Activated T-cell treated with anti-CD3 and anti-CD28 coated beads, Interleukin-2, amount 50 U/mL, for 24 hours (primary cell): ENCODE results near the gene SLX9.
"Not testable (repeated sequence)": the region's sequence is repeated elsewhere in the genome, so short reads cannot be mapped to it uniquely, and the experiment has no call there.

Experiments
- DNase-seq: peaks from one replicate; pipeline ENCODE4 v3.0.0-alpha.2; 2020
- H3K27ac Mint-ChIP-seq: 2 replicates; pipeline ENCODE4 v1.8.0; 2020; ENCODE audit warnings: mild to moderate bottlenecking, mixed read lengths
- H3K27me3 Mint-ChIP-seq: 2 replicates; pipeline ENCODE4 v1.8.0; 2020; ENCODE audit warnings: mixed read lengths
- H3K36me3 Mint-ChIP-seq: 2 replicates; pipeline ENCODE4 v1.8.0; 2020; ENCODE audit warnings: low read depth, mixed read lengths
- H3K4me1 Mint-ChIP-seq: 2 replicates; pipeline ENCODE4 v1.8.0; 2020; ENCODE audit warnings: low read depth, mixed read lengths
- H3K4me3 Mint-ChIP-seq: 2 replicates; pipeline ENCODE4 v1.8.0; 2020; ENCODE audit warnings: mild to moderate bottlenecking, moderate library complexity, mixed read lengths
- H3K9me3 Mint-ChIP-seq: 2 replicates; pipeline ENCODE4 v1.8.0; 2020; ENCODE audit warnings: mixed read lengths

SLX9 gene

DNA sequence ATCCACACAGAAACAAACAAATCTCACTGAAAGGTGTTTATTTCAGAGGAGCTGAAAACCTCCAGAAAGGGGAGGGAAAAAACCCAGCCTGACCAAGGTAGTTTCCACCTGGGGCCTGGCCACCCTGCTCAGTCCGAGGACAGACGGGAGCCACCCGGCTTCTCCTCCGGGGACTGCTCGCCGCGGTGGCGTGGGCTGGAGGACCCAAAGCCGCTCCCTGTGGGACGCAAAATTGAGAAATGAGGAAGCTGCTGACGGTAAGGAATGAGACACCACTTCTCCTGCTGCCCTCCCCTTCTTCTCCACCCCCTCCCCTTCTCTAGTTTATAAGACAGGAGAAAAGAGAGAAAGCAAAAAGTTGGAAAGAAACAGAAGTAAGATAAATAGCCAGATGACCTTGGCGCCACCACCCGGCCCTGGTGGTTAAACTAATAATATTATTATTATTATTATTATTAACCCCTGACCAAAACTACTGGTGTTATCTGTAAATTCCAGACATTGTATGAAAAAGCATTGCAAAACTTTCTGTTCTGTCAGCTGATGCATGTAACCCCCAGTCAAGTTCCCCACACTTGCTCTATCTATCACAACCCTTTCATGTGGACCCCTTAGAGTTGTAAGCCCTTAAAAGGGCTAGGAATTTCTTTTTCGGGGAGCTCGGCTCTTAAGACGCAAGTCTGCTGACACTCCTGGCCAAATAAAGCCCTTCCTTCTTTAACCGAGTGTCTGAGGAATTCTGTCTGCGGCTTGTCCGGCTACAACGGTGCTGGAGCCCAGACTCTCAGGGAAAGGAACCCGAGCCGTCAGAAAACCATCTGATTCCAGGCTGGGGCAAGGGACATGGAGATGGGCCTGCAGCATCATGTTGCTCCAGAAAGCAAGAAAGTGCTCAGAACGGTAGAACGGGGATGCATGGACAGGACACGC is 31.6 kb upstream of the SLX9 start:
- Mint-ChIP-seq H3K27me3 (no peaks in the 10 kb centered on the region), H3K4me1 (peaks cover 63% of the 10 kb centered on the region), H3K27ac (peak overlapping the region; percentile 78), H3K9me3 (no peaks in the 10 kb centered on the region), H3K4me3 (no peak overlapping the region), H3K36me3 (peaks cover 70% of the 10 kb centered on the region)
- DNase-seq, result no peak

GRCh38 chr21:44908908-44909307 is 30.9 kb upstream of the SLX9 start:
- no peaks in the 10 kb centered on the region for H3K9me3 Mint-ChIP-seq
- no peak overlapping the region for H3K4me3 Mint-ChIP-seq
- no peak for DNase-seq
- peaks cover 68% of the 10 kb centered on the region for H3K4me1 Mint-ChIP-seq
- peak overlapping the region; percentile 78 for H3K27ac Mint-ChIP-seq
- H3K36me3 Mint-ChIP-seq, result peaks cover 63% of the 10 kb centered on the region
- H3K27me3 Mint-ChIP-seq, result no peaks in the 10 kb centered on the region

DNA sequence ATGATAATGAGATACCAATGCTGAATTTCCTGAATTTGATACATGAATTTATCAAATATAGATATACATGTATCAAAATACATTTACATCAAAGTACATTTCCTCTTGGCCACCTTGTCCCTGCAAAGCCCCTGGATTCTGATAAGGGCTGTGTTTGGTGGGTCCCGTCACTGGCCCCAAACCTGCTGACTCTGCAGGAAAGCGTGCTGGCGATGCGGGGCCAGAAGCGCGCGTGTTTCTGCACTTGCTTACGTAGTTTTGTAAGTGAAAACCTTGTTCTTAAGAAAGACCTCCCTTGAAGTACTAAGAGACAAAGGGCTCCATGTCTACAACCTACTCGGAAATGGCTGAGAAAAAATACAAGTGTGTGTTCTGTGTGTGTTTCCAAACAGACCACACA is 30.1 kb upstream of the SLX9 start:
- H3K36me3 Mint-ChIP-seq, result peaks cover 57% of the 10 kb centered on the region
- H3K9me3 Mint-ChIP-seq, result no peaks in the 10 kb centered on the region
- H3K4me1 Mint-ChIP-seq, result peaks cover 71% of the 10 kb centered on the region

DNA sequence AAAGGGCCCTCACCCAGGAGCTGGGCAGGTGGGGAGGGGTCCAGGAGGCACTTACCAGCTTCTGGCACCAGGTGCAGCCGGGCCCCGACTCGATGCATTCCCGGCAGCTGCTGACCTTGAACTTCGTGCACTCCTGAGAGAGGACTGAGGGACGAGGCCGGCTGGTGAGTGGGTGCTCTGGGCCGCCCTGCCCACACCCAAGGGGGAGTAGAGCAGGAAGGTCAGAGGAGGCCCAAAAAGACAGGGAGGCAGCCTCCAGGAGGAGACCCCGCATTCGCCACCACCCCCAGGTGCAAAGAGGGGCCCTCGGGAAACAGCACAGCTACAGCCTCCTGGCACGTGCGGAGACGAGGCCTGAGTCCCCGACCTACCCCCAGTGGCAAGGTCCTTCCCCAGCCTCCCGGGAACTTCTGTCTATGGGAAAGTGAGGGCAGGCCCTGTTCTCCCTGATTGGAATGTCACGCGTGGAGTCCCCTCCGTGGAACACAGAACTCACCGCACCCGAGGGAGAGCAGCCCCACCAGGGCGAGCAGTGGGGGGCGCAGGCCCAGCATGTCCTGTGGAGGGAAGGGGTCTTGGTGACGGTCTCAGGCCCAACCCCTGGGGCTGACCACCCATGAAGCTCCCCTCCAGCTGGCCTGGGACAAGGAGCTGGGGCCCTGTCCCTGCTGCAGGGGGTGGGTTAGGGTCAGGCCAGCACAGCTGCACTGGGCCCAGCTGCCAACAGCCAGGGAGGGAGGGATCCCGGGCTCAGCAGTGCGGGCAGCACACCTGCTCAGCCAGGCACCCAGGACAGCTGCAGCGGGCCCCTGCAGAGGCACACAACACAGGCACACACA is 29.4 kb upstream of the SLX9 start:
- H3K4me3 Mint-ChIP-seq, result no peak overlapping the region
- H3K36me3 Mint-ChIP-seq, result peaks cover 55% of the 10 kb centered on the region

More for the DNA sequence above, 30.1 kb upstream of the SLX9 start:
- no peaks in the 10 kb centered on the region for H3K27me3 Mint-ChIP-seq
- peak overlapping the region; percentile 78 for H3K27ac Mint-ChIP-seq
- DNase-seq, result no peak
- no peak overlapping the region for H3K4me3 Mint-ChIP-seq

GRCh38 chr21:44911068-44911383 is 28.8 kb upstream of the SLX9 start:
- no peaks in the 10 kb centered on the region for H3K27me3 Mint-ChIP-seq
- no peak for DNase-seq
- peaks cover 81% of the 10 kb centered on the region for H3K4me1 Mint-ChIP-seq
- H3K4me3 Mint-ChIP-seq, result peak overlapping the region; percentile 65
- H3K36me3 Mint-ChIP-seq, result peaks cover 53% of the 10 kb centered on the region
- peak overlapping the region; percentile 95 for H3K27ac Mint-ChIP-seq
- H3K9me3 Mint-ChIP-seq, result no peaks in the 10 kb centered on the region

More for the DNA sequence above, 29.4 kb upstream of the SLX9 start:
- no peak for DNase-seq
- Mint-ChIP-seq H3K4me1 (peaks cover 75% of the 10 kb centered on the region), H3K9me3 (no peaks in the 10 kb centered on the region), H3K27me3 (no peaks in the 10 kb centered on the region), H3K27ac (peak overlapping the region; percentile 95)

GRCh38 chr21:44911384-44912157 is 28.3 kb upstream of the SLX9 start:
- peak; percentile 79 for DNase-seq
- peak overlapping the region; percentile 65 for H3K4me3 Mint-ChIP-seq
- H3K4me1 Mint-ChIP-seq, result peaks cover 82% of the 10 kb centered on the region
- H3K9me3 Mint-ChIP-seq, result no peaks in the 10 kb centered on the region
- peak overlapping the region; percentile 95 for H3K27ac Mint-ChIP-seq
- H3K36me3 Mint-ChIP-seq, result peaks cover 51% of the 10 kb centered on the region
- no peaks in the 10 kb centered on the region for H3K27me3 Mint-ChIP-seq

- H3K4me3 Mint-ChIP-seq, result peak overlapping the region; percentile 65
- no peaks in the 10 kb centered on the region for H3K27me3 Mint-ChIP-seq
- peak overlapping the region; percentile 95 for H3K27ac Mint-ChIP-seq
Measured at GRCh38 chr21:44912158-44912473, 27.7 kb upstream of the SLX9 start.

GRCh38 chr21:44912506-44913412 is 27.1 kb upstream of the SLX9 start:
- not testable (repeated sequence) for H3K9me3 Mint-ChIP-seq, H3K27me3 Mint-ChIP-seq, DNase-seq
- peaks cover 52% of the 10 kb centered on the region for H3K36me3 Mint-ChIP-seq
- peaks cover 89% of the 10 kb centered on the region for H3K4me1 Mint-ChIP-seq
- H3K4me3 Mint-ChIP-seq, result peak overlapping the region; percentile 73
- H3K27ac Mint-ChIP-seq, result peak overlapping the region; percentile 95

More at GRCh38 chr21:44912158-44912473, 27.7 kb upstream of the SLX9 start:
- Mint-ChIP-seq H3K4me1 (peaks cover 85% of the 10 kb centered on the region), H3K36me3 (peaks cover 51% of the 10 kb centered on the region), H3K9me3 (no peaks in the 10 kb centered on the region)
- DNase-seq, result no peak

DNA sequence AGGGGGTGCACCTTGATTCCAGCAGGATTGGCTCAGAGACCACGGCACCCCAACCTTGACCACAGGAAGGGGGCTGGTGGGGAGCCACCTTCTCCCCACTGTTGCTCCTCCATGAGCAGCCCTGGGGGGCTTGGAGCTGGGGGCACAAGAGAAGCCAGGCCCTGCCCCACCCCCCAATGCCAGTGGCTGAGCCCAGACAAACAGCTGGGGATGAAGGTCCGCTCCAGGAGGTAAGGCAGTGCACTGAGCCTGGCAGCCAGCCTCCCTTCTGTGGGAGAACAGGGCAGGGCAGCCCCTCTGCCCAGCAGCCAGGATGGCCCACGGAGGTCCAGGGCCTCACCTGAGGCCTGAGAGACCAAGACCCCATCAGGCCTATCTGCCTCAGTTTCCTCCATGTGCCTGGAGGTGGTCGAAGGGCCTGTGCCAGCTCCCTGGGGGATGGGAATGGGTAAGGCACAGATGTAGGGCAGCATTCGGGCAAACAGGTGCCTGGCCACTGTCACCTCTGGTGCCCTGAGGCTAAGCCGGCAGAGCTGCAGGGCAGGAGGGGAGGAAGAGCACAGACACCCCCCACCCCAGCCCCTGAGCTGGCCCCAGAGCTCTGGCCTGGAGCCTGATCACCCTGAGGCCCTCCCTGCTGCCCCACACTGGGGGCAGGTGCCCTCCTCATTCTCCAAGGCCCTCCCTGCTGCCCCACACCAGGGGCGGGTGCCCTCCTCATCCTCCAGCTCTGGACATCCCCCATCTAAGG is 26.2 kb upstream of the SLX9 start:
- Mint-ChIP-seq H3K4me1 (peaks cover 90% of the 10 kb centered on the region), H3K27ac (peak overlapping the region; percentile 95)

GRCh38 chr21:44914176-44914874 is 25.5 kb upstream of the SLX9 start:
- no peaks in the 10 kb centered on the region for H3K27me3 Mint-ChIP-seq
- H3K4me1 Mint-ChIP-seq, result peaks cover 86% of the 10 kb centered on the region
- peak; percentile 76 for DNase-seq
- peaks cover 53% of the 10 kb centered on the region for H3K36me3 Mint-ChIP-seq
- H3K4me3 Mint-ChIP-seq, result peak overlapping the region; percentile 73
- peak overlapping the region; percentile 95 for H3K27ac Mint-ChIP-seq
- no peaks in the 10 kb centered on the region for H3K9me3 Mint-ChIP-seq

More for the DNA sequence above, 26.2 kb upstream of the SLX9 start:
- Mint-ChIP-seq H3K9me3 (no peaks in the 10 kb centered on the region), H3K27me3 (no peaks in the 10 kb centered on the region), H3K36me3 (peaks cover 56% of the 10 kb centered on the region), H3K4me3 (peak overlapping the region; percentile 73)
- DNase-seq, result no peak

DNA sequence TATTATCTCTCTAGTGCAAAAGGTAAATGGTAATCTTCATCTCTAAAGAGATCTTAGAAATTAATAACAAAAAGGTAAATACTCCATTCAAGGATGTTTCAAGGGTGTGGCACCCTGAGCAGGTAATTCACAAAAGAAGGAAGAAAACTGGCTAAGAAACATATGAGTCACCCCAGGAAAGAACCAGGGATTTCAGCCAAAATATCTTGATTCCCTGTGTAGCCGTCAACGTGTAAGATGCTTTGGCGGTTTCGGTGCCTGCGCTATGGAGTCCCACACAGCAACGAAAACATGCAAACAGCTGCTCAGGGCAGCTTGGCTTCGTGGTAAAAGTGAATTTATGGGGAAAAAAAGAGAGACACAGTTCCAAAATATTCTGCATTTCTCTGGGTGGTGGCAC is 22.9 kb upstream of the SLX9 start:
- Mint-ChIP-seq H3K27ac (peak overlapping the region; percentile 95), H3K27me3 (no peaks in the 10 kb centered on the region), H3K36me3 (peaks cover 55% of the 10 kb centered on the region), H3K4me1 (peaks cover 72% of the 10 kb centered on the region), H3K9me3 (no peaks in the 10 kb centered on the region), H3K4me3 (peak overlapping the region; percentile 94)
- no peak for DNase-seq

GRCh38 chr21:44917446-44918106 is 22.3 kb upstream of the SLX9 start:
- no peaks in the 10 kb centered on the region for H3K27me3 Mint-ChIP-seq
- peak overlapping the region; percentile 95 for H3K27ac Mint-ChIP-seq
- peaks cover 71% of the 10 kb centered on the region for H3K4me1 Mint-ChIP-seq
- H3K4me3 Mint-ChIP-seq, result peak overlapping the region; percentile 94
- no peak for DNase-seq
- peaks cover 55% of the 10 kb centered on the region for H3K36me3 Mint-ChIP-seq
- H3K9me3 Mint-ChIP-seq, result no peaks in the 10 kb centered on the region
